Loucy (cell line): Measurements from ENCODE around the gene RUNX1.

ENCODE experiments used
- H2AFZ ChIP-seq: fragments of 200-600 bp; sonication (generic); 2 replicates; pipeline ENCODE4 v1.6.0; 2016; ENCODE audit warnings: antibody characterized with exemption, mild to moderate bottlenecking, low read length, moderate library complexity
- H3F3A ChIP-seq: fragments of 200-600 bp; 2 replicates; pipeline ENCODE4 v1.6.0; 2016; ENCODE audit warnings: antibody characterized with exemption, low read depth, mild to moderate bottlenecking
- H3K27me3 ChIP-seq: fragments of 200-600 bp; sonication (generic); 2 replicates; pipeline ENCODE4 v1.6.1; 2014; ENCODE audit warnings: low read length, mild to moderate bottlenecking; ENCODE audit not compliant: insufficient read depth, poor library complexity, severe bottlenecking
- H3K36me3 ChIP-seq: fragments of 200-600 bp; sonication (generic); 2 replicates; pipeline ENCODE4 v1.6.1; 2016; ENCODE audit warnings: low read length; ENCODE audit not compliant: insufficient read depth
- H3K4me1 ChIP-seq: fragments of 200-600 bp; sonication (generic); 2 replicates; pipeline ENCODE4 v1.5.1; 2014; ENCODE audit warnings: low read length, mild to moderate bottlenecking; ENCODE audit not compliant: insufficient read depth, poor library complexity, severe bottlenecking
- H3K4me2 ChIP-seq: fragments of 200-600 bp; sonication (generic); 2 replicates; pipeline ENCODE4 v1.6.0; 2014; ENCODE audit warnings: antibody characterized with exemption, low read length, low read depth, mild to moderate bottlenecking; ENCODE audit not compliant: poor library complexity, severe bottlenecking
- H3K4me3 ChIP-seq: fragments of 200-600 bp; sonication (generic); 2 replicates; pipeline ENCODE4 v1.5.1; 2014; ENCODE audit warnings: low read length, mild to moderate bottlenecking, mixed read lengths; ENCODE audit not compliant: poor library complexity, severe bottlenecking
- H3K79me2 ChIP-seq: fragments of 200-600 bp; sonication (generic); 2 replicates; pipeline ENCODE4 v1.6.1; 2014; ENCODE audit warnings: low read length; ENCODE audit not compliant: insufficient read depth
- H3K9ac ChIP-seq: fragments of 200-600 bp; sonication (generic); 2 replicates; pipeline ENCODE4 v1.6.0; 2014; ENCODE audit warnings: mild to moderate bottlenecking, low read depth, low read length, moderate library complexity; ENCODE audit not compliant: poor library complexity, severe bottlenecking
- H3K9me2 ChIP-seq: fragments of 200-600 bp; sonication (generic); replicated peaks from 2 replicates; pipeline ENCODE4 v1.6.1; 2016; ENCODE audit warnings: low read depth, low read length, mixed read lengths
- H3K9me3 ChIP-seq: fragments of 200-600 bp; sonication (generic); 2 replicates; pipeline ENCODE4 v1.6.1; 2014; ENCODE audit warnings: mild to moderate bottlenecking, antibody characterized with exemption, low read length, low read depth; ENCODE audit not compliant: insufficient read depth
- H4K20me1 ChIP-seq: fragments of 200-600 bp; sonication (generic); 2 replicates; pipeline ENCODE4 v1.6.0; 2014; ENCODE audit warnings: antibody characterized with exemption, low read length, mild to moderate bottlenecking; ENCODE audit not compliant: insufficient read depth, poor library complexity, severe bottlenecking
- CTCF ChIP-seq: fragments of 200-600 bp; sonication (generic); conservative IDR thresholded peaks from 2 replicates; pipeline ENCODE4 v1.5.1; 2014; ENCODE audit warnings: mild to moderate bottlenecking, antibody characterized with exemption, low read length
- EZH2phosphoT487 ChIP-seq: fragments of 200-600 bp; IDR thresholded peaks from 2 replicates; pipeline ENCODE4 v1.6.1; 2018; ENCODE audit warnings: antibody characterized with exemption, mild to moderate bottlenecking, moderate library complexity, borderline replicate concordance

Gene RUNX1

DNA sequence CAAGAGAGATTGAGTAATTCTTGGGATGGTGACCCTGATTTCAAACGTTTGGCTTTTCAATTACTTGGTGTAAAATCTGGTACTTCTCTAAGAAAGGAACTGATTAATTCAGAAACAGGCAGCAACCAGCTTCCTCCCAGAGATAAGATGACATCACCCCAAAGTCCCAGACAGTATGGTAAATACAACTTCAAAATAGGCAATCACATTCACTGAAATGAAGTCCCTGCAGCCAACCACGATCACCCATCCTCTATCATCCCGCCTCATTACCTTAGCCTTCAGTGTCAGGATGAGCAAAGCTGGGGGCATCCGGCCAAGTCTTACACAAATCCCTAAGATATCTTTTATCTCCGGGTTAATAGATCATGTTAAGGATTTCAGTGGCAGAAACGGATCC is 26.4 kb upstream of the RUNX1 start:
- Histone ChIP-seq H3K27me3 (no peaks in the 10 kb centered on the region), H3F3A (no peaks in the 10 kb centered on the region), H3K9me3 (peaks cover 5% of the 10 kb centered on the region; the same call in 1 of the 2 replicates), H3K4me1 (no peaks in the 10 kb centered on the region), H4K20me1 (no peaks in the 10 kb centered on the region), H3K4me3 (no peak overlapping the region), H3K9ac (no peak overlapping the region), H2AFZ (no peak overlapping the region), H3K4me2 (no peak overlapping the region), H3K9me2 (no peaks in the 10 kb centered on the region), H3K79me2 (no peaks in the 10 kb centered on the region), H3K36me3 (no peaks in the 10 kb centered on the region)
- TF ChIP-seq EZH2phosphoT487, result no peak
- no peak for TF ChIP-seq CTCF

DNA sequence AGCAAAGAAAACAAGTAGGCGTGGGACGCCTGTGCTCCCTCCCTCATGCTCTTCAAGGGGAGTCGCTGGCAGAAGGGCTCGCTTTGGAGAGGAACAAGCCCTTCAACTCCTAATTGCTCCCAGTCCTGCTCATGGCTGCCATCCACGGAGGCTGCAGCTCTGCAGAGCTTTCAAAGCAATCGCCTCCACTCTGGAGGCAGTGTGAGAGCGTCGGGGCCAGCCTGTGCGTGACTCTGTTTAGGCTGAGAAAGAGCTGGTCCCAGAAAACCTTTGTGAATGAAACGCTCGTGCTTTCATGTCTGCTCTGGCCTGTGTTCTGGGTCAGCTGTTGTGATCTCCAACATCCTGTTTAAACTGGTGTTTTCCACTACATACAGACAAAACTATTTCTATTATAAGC is 23.9 kb upstream of the RUNX1 start:
- H3K4me3 ChIP-seq, result no peak overlapping the region
- no peak overlapping the region for H2AFZ ChIP-seq
- H3K9ac ChIP-seq, result no peak overlapping the region
- no peaks in the 10 kb centered on the region for H3F3A ChIP-seq
- no peaks in the 10 kb centered on the region for H3K27me3 ChIP-seq
- TF ChIP-seq CTCF (no peak), EZH2phosphoT487 (no peak)
- no peaks in the 10 kb centered on the region for H3K79me2 ChIP-seq
- H4K20me1 ChIP-seq, result no peaks in the 10 kb centered on the region
- no peak overlapping the region for H3K4me2 ChIP-seq
- H3K9me2 ChIP-seq, result no peaks in the 10 kb centered on the region
- no peaks in the 10 kb centered on the region for H3K36me3 ChIP-seq
- peaks cover 5% of the 10 kb centered on the region; the same call in 1 of the 2 replicates for H3K9me3 ChIP-seq
- H3K4me1 ChIP-seq, result no peaks in the 10 kb centered on the region

DNA sequence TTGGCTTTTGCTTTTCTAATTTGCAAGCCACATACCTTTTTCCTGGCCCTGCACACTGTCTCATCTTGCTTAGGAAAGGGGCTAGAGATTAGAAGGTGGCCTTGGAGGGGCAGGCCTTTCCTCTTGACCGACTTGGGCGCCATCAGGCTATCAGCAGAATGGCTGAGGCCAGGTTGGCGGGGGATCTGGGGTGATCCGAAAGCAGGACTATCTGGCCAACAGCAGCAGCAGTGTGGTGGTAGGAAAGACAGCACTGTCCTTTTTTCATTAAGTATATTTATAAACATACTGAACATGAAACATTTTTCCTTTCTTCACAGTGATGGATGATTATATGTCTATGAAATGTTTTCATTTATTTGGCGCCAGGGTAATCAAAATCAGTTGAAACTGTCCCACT is 23.5 kb upstream of the RUNX1 start:
- Histone ChIP-seq H2AFZ (no peak overlapping the region), H3K4me1 (no peaks in the 10 kb centered on the region), H3K9me2 (no peaks in the 10 kb centered on the region), H3K4me2 (no peak overlapping the region), H3K27me3 (no peaks in the 10 kb centered on the region), H3F3A (no peaks in the 10 kb centered on the region), H3K4me3 (no peak overlapping the region), H3K36me3 (no peaks in the 10 kb centered on the region), H3K9me3 (peaks cover 5% of the 10 kb centered on the region; the same call in 1 of the 2 replicates), H3K9ac (no peak overlapping the region), H3K79me2 (no peaks in the 10 kb centered on the region), H4K20me1 (no peaks in the 10 kb centered on the region)
- TF ChIP-seq CTCF (no peak), EZH2phosphoT487 (no peak)
